NCI-H1105 treated with DMSO at 0.1 percent for 48 hours (cell line): ENCODE data around the gene SHC3.

Experiments used
- DNase-seq: peaks from one replicate; lab custom pipeline; 2025; lab: John Stamatoyannopoulos, UW

The SHC3 gene

GRCh38 chr9:89107406-89107805 is 71.2 kb downstream of the SHC3 start:
- DNase-seq, result no peak

GRCh38 chr9:89106224-89106851 is 72.3 kb downstream of the SHC3 start:
- no peak for DNase-seq

GRCh38 chr9:89104821-89105220 is 73.8 kb downstream of the SHC3 start:
- no peak for DNase-seq

GRCh38 chr9:89097219-89097618 is 81.4 kb downstream of the SHC3 start:
- DNase-seq, result no peak

- DNase-seq, result no peak
Measured at GRCh38 chr9:89096807-89097206, 81.8 kb downstream of the SHC3 start.

- DNase-seq, result no peak
Measured at GRCh38 chr9:89095761-89096528, 82.7 kb downstream of the SHC3 start.

- no peak for DNase-seq
Measured at GRCh38 chr9:89093201-89093975, 85.2 kb downstream of the SHC3 start.

- no peak for DNase-seq
Measured at GRCh38 chr9:89089176-89089575, 89.4 kb downstream of the SHC3 start.

- no peak for DNase-seq
Measured at GRCh38 chr9:89083626-89084025, 95.0 kb downstream of the SHC3 start.

GRCh38 chr9:89080193-89080592 is 98.4 kb downstream of the SHC3 start:
- DNase-seq, result no peak

- DNase-seq, result no peak
Measured at GRCh38 chr9:89079391-89079790, 99.2 kb downstream of the SHC3 start.

- DNase-seq, result no peak
Measured at GRCh38 chr9:89078860-89079259, 99.8 kb downstream of the SHC3 start.

GRCh38 chr9:89078421-89078820 is 100.2 kb downstream of the SHC3 start:
- DNase-seq, result no peak

GRCh38 chr9:89077519-89077918 is 101.1 kb downstream of the SHC3 start:
- DNase-seq, result no peak

- no peak for DNase-seq
Measured at GRCh38 chr9:89073397-89073796, 105.2 kb downstream of the SHC3 start.

GRCh38 chr9:89071591-89071990 is 107.0 kb downstream of the SHC3 start:
- no peak for DNase-seq

GRCh38 chr9:89066835-89067234 is 111.8 kb downstream of the SHC3 start:
- no peak for DNase-seq

GRCh38 chr9:89065921-89066320 is 112.7 kb downstream of the SHC3 start:
- no peak for DNase-seq

GRCh38 chr9:89060790-89061189 is 117.8 kb downstream of the SHC3 start:
- no peak for DNase-seq

- DNase-seq, result no peak
Measured at GRCh38 chr9:89059925-89060506, 118.6 kb downstream of the SHC3 start.

GRCh38 chr9:89058906-89059305 is 119.7 kb downstream of the SHC3 start:
- DNase-seq, result no peak

- DNase-seq, result no peak
Measured at GRCh38 chr9:89054865-89055495, 123.6 kb downstream of the SHC3 start.
